Activated T-cell treated with anti-CD3 and anti-CD28 coated beads, Interleukin-2, amount 50 U/mL, for 4 hours (primary cell): ENCODE results near the gene FSD2. TPM values are rescaled to one million over a fixed set of nuclear protein-coding genes. Genes with fewer than 3 reads are reported as not detected.

Source experiments
- ATAC-seq, 2 donors: fragments of 200-7000 bp; cut with Tn5 transposase; one replicate each; pipeline ENCODE4 v1.10.0; 2021
- DNase-seq: peaks from one replicate; pipeline ENCODE4 v3.0.0-alpha.2; 2020
- H3K27me3 Mint-ChIP-seq: one replicate; pipeline ENCODE4 v1.8.0; 2021; ENCODE audit warnings: low read depth, mixed read lengths
- H3K36me3 Mint-ChIP-seq: one replicate; pipeline ENCODE4 v1.8.0; 2022; ENCODE audit warnings: mixed read lengths; ENCODE audit not compliant: insufficient read depth
- H3K4me1 Mint-ChIP-seq: one replicate; pipeline ENCODE4 v1.8.0; 2021; ENCODE audit warnings: low read depth, mixed read lengths
- H3K4me3 Mint-ChIP-seq: one replicate; pipeline ENCODE4 v1.8.0; 2021; ENCODE audit warnings: mild to moderate bottlenecking, moderate library complexity, mixed read lengths
- H3K9me3 Mint-ChIP-seq: one replicate; pipeline ENCODE4 v1.8.0; 2021; ENCODE audit warnings: mixed read lengths
- total RNA-seq, 3 donors: library from RNA; stranded (reverse); gene quantifications; one replicate each; pipeline ENCODE4 v1.2.1, GENCODE V29; 2021

FSD2 gene
- total RNA-seq, 3 donors from 2014 or later, result not detected

GRCh38 chr15:82810890-82811426, 5.1 kb upstream of the FSD2 start:
- H3K4me1 Mint-ChIP-seq, result peaks cover 48% of the 10 kb centered on the region
- H3K27me3 Mint-ChIP-seq, result no peaks in the 10 kb centered on the region
- no peaks in the 10 kb centered on the region for H3K9me3 Mint-ChIP-seq
- ATAC-seq (peak; percentile 9 to 22), DNase-seq (peak; percentile 28)
- peaks cover 20% of the 10 kb centered on the region for H3K36me3 Mint-ChIP-seq
- H3K4me3 Mint-ChIP-seq, result peak overlapping the region; percentile 97

GRCh38 chr15:82810061-82810889, 4.4 kb upstream of the FSD2 start:
- Mint-ChIP-seq H3K27me3 (no peaks in the 10 kb centered on the region), H3K4me3 (peak overlapping the region; percentile 97), H3K9me3 (no peaks in the 10 kb centered on the region), H3K36me3 (peaks cover 14% of the 10 kb centered on the region), H3K4me1 (peaks cover 41% of the 10 kb centered on the region)
- ATAC-seq, result peak; percentile 36
- DNase-seq, result peak; percentile 10

GRCh38 chr15:82809308-82810060, 3.6 kb upstream of the FSD2 start, which contains the start of gene WHAMM:
Gene WHAMM (plus strand): TSS chr15:82809628. CDS start chr15:82809727, 99 bp downstream.
- Mint-ChIP-seq H3K9me3 (no peaks in the 10 kb centered on the region), H3K36me3 (peaks cover 12% of the 10 kb centered on the region), H3K4me3 (peak within 1 kb of the TSS; percentile 97), H3K4me1 (peaks cover 39% of the 10 kb centered on the region), H3K27me3 (no peaks in the 10 kb centered on the region)
- DNase-seq, result peak; percentile 91
- ATAC-seq, result peak; percentile 91 to 92

- Mint-ChIP-seq H3K9me3 (no peaks in the 10 kb centered on the region), H3K27me3 (peaks cover 3% of the 10 kb centered on the region), H3K4me3 (no peak overlapping the region), H3K4me1 (peaks cover 34% of the 10 kb centered on the region), H3K36me3 (peaks cover 7% of the 10 kb centered on the region)
- DNase-seq (no peak), ATAC-seq (no peak)
Measured at GRCh38 chr15:82808634-82809041, 2.8 kb upstream of the FSD2 start.

GRCh38 chr15:82807920-82808633, 2.2 kb upstream of the FSD2 start:
- no peaks in the 10 kb centered on the region for H3K9me3 Mint-ChIP-seq
- H3K4me1 Mint-ChIP-seq, result peaks cover 34% of the 10 kb centered on the region
- peaks cover 7% of the 10 kb centered on the region for H3K27me3 Mint-ChIP-seq
- ATAC-seq, result no peak
- no peak overlapping the region for H3K4me3 Mint-ChIP-seq
- H3K36me3 Mint-ChIP-seq, result peaks cover 7% of the 10 kb centered on the region
- DNase-seq, result no peak

GRCh38 chr15:82804575-82804949, 1.3 kb downstream of the FSD2 start:
- Mint-ChIP-seq H3K36me3 (no peaks in the 10 kb centered on the region), H3K9me3 (no peaks in the 10 kb centered on the region), H3K4me1 (peaks cover 11% of the 10 kb centered on the region), H3K4me3 (no peak overlapping the region), H3K27me3 (peaks cover 18% of the 10 kb centered on the region)
- no peak for ATAC-seq
- no peak for DNase-seq

- no peak overlapping the region for H3K4me3 Mint-ChIP-seq
- no peaks in the 10 kb centered on the region for H3K9me3 Mint-ChIP-seq
- peaks cover 24% of the 10 kb centered on the region for H3K27me3 Mint-ChIP-seq
- DNase-seq (no peak), ATAC-seq (no peak)
- no peaks in the 10 kb centered on the region for H3K36me3 Mint-ChIP-seq
- H3K4me1 Mint-ChIP-seq, result peaks cover 8% of the 10 kb centered on the region
Measured at GRCh38 chr15:82803793-82804574, 1.9 kb downstream of the FSD2 start.

GRCh38 chr15:82802497-82802896, 3.4 kb downstream of the FSD2 start:
- no peaks in the 10 kb centered on the region for H3K9me3 Mint-ChIP-seq
- ATAC-seq (no peak), DNase-seq (no peak)
- H3K4me1 Mint-ChIP-seq, result no peaks in the 10 kb centered on the region
- no peaks in the 10 kb centered on the region for H3K36me3 Mint-ChIP-seq
- H3K27me3 Mint-ChIP-seq, result peaks cover 28% of the 10 kb centered on the region
- H3K4me3 Mint-ChIP-seq, result no peak overlapping the region

GRCh38 chr15:82799183-82799841, 6.6 kb downstream of the FSD2 start:
- no peak for DNase-seq
- H3K9me3 Mint-ChIP-seq, result peaks cover 2% of the 10 kb centered on the region
- H3K4me1 Mint-ChIP-seq, result no peaks in the 10 kb centered on the region
- H3K4me3 Mint-ChIP-seq, result no peak overlapping the region
- ATAC-seq, result no peak
- no peaks in the 10 kb centered on the region for H3K36me3 Mint-ChIP-seq
- peaks cover 29% of the 10 kb centered on the region for H3K27me3 Mint-ChIP-seq

- DNase-seq (no peak), ATAC-seq (no peak)
- no peaks in the 10 kb centered on the region for H3K36me3 Mint-ChIP-seq
- peaks cover 26% of the 10 kb centered on the region for H3K27me3 Mint-ChIP-seq
- H3K4me3 Mint-ChIP-seq, result no peak overlapping the region
- no peaks in the 10 kb centered on the region for H3K4me1 Mint-ChIP-seq
- H3K9me3 Mint-ChIP-seq, result peaks cover 8% of the 10 kb centered on the region
Measured at GRCh38 chr15:82798531-82799166, 7.2 kb downstream of the FSD2 start.

GRCh38 chr15:82798104-82798503, 7.8 kb downstream of the FSD2 start:
- Mint-ChIP-seq H3K4me1 (no peaks in the 10 kb centered on the region), H3K9me3 (peaks cover 8% of the 10 kb centered on the region), H3K4me3 (no peak overlapping the region), H3K36me3 (no peaks in the 10 kb centered on the region), H3K27me3 (peaks cover 22% of the 10 kb centered on the region)
- no peak for DNase-seq
- ATAC-seq, result no peak

- peaks cover 8% of the 10 kb centered on the region for H3K9me3 Mint-ChIP-seq
- peaks cover 3% of the 10 kb centered on the region for H3K27me3 Mint-ChIP-seq
- H3K36me3 Mint-ChIP-seq, result no peaks in the 10 kb centered on the region
- no peak overlapping the region for H3K4me3 Mint-ChIP-seq
- no peaks in the 10 kb centered on the region for H3K4me1 Mint-ChIP-seq
- ATAC-seq, result no peak
- DNase-seq, result no peak
Measured at GRCh38 chr15:82793737-82794136, 12.1 kb downstream of the FSD2 start.

GRCh38 chr15:82792068-82792467, 13.8 kb downstream of the FSD2 start:
- ATAC-seq, result peak in 1 of 2 donors; percentile 18
- no peaks in the 10 kb centered on the region for H3K4me1 Mint-ChIP-seq
- DNase-seq, result no peak
- H3K27me3 Mint-ChIP-seq, result no peaks in the 10 kb centered on the region
- no peaks in the 10 kb centered on the region for H3K36me3 Mint-ChIP-seq
- no peak overlapping the region for H3K4me3 Mint-ChIP-seq
- peaks cover 8% of the 10 kb centered on the region for H3K9me3 Mint-ChIP-seq
